Stomach (tissue), 9 donors: ENCODE results near the gene ADSS1. TPM values are rescaled to one million over a fixed set of nuclear protein-coding genes. Genes with fewer than 3 reads are reported as not detected.

Experiments
- DNase-seq, 2 donors: peaks; one replicate each; pipeline versions ENCODE4 v3.0.0 to v3.0.0-alpha.2; 2013 to 2019
- H3K27ac ChIP-seq, 5 donors: fragments of 200-600 bp in 4 of 5; sonication (generic) in 4 of 5; one replicate each; pipeline ENCODE4 v1.5.1; 2013 to 2019; ENCODE audit warnings: mild to moderate bottlenecking in 1 of 5, moderate library complexity in 1 of 5
- H3K27me3 ChIP-seq, 3 donors: fragments of 200-600 bp; sonication (generic); one replicate each; pipeline ENCODE4 v1.5.1; 2017 to 2019; ENCODE audit warnings: mixed run types in 1 of 3
- H3K36me3 ChIP-seq, 4 donors: fragments of 200-600 bp; sonication (generic); 1 replicate in 3 of 4; 2 replicates in 1 of 4; pipeline ENCODE4 v1.5.1; 2016 to 2019
- H3K4me1 ChIP-seq, 4 donors: fragments of 200-600 bp; sonication (generic); one replicate each; pipeline ENCODE4 v1.5.1; 2016 to 2019
- H3K4me3 ChIP-seq, 4 donors: fragments of 200-600 bp; sonication (generic) in 3 of 4; one replicate each; pipeline ENCODE4 v1.5.1; 2016 to 2019; ENCODE audit warnings: mild to moderate bottlenecking in 1 of 4
- H3K9me3 ChIP-seq, 4 donors: fragments of 200-600 bp; sonication (generic); one replicate each; pipeline ENCODE4 v1.5.1; 2016 to 2019
- CTCF ChIP-seq, 7 experiments: fragments of 450-650 bp in 4 of 7; fragments of 200-600 bp in 3 of 7; sonication (generic) in 3 of 7; IDR thresholded peaks; one replicate each; pipeline ENCODE4 v1.5.1; 2016 to 2019; ENCODE audit warnings: antibody characterized with exemption in 7 of 7, control low read depth in 2 of 7, mild to moderate bottlenecking in 1 of 7
- EP300 ChIP-seq: sonication (generic); formaldehyde crosslinking; IDR thresholded peaks from one replicate; pipeline ENCODE4 v1.6.1; 2017; ENCODE audit warnings: antibody characterized with exemption
- POLR2A ChIP-seq, 4 donors: fragments of 450-650 bp; IDR thresholded peaks; one replicate each; pipeline ENCODE4 v1.6.1; 2016; ENCODE audit warnings: antibody characterized with exemption in 4 of 4, control low read depth in 2 of 4, mild to moderate bottlenecking in 1 of 4, moderate library complexity in 1 of 4
- POLR2AphosphoS5 ChIP-seq, 3 donors: sonication (generic); formaldehyde crosslinking; IDR thresholded peaks; one replicate each; pipeline ENCODE4 v1.6.1; 2016; ENCODE audit warnings: antibody characterized with exemption in 3 of 3
- WGBS, 5 donors: extraction: QIAGEN DNeasy Blood & Tissue Kit in 3 of 5; methylation state at CpG; one replicate each; pipeline versions ENCODE4 v1.1.5 to v1.1.7; 2013 to 2018; 5-methylcytosine and 5-hydroxymethylcytosine counted together
- intact Hi-C: fragments of 100-400 bp; cut with DNase I; formaldehyde crosslinking; loops from one replicate; pipeline ENCODE4 v1.15.1; 2023; ENCODE audit warnings: low total_unique reads
- polyA plus RNA-seq, 3 donors: library from polyadenylated mRNA; stranded (reverse); fragments of 200-250 nt; gene quantifications; one replicate each; pipeline ENCODE4 v1.2.3, GENCODE V29; 2013
- total RNA-seq, 5 donors: library from RNA; depleted of rRNA; stranded (reverse); fragments of >200 nt; gene quantifications; one replicate each; pipeline versions ENCODE4 v1.1.0 to v1.2.3, GENCODE V29; 2014 to 2016
- donor health status: healthy with polysubstance abuse.
- donor health status: Bipolar disorder and iron deficiency.
- donor health status: healthy.

The ADSS1 gene
- total and polyA plus RNA-seq, 8 donors = 7.0 to 59.4 (median 12.3) TPM; not detected in 1

- TF ChIP-seq CTCF (IDR thresholded peaks at IDR 0.05) (no peak), POLR2A (IDR thresholded peaks at IDR 0.05) (no peak), EP300 (no peak), POLR2AphosphoS5 (IDR thresholded peaks at IDR 0.05) (no peak)
- H3K36me3 ChIP-seq = no peaks in the 10 kb centered on the region
- peaks cover 56 to 65% (median 62%) of the 10 kb centered on the region in 4 donors for H3K4me1 ChIP-seq
- intact Hi-C loops = no loop called here
- no peaks in the 10 kb centered on the region for H3K27me3 ChIP-seq
- no peak for DNase-seq
- no peak overlapping the region for H3K4me3 ChIP-seq
- WGBS, 5 donors = 95 to 100% (median 99%) methylated on average over 2 of the region's 2 CpGs
- H3K9me3 ChIP-seq = no peaks in the 10 kb centered on the region
- H3K27ac ChIP-seq = peak overlapping the region; percentile 90 to 96 (median 92)
Measured at GRCh38 chr14:104685998-104686610, 37.9 kb upstream of the ADSS1 start.

- H3K27ac ChIP-seq = peak overlapping the region; percentile 90 to 96 (median 92)
- H3K36me3 ChIP-seq = peaks cover 0 to under 1% (median 0%) of the 10 kb centered on the region in 4 donors
- no peaks in the 10 kb centered on the region for H3K27me3 ChIP-seq
- no peaks in the 10 kb centered on the region for H3K9me3 ChIP-seq
- DNase-seq = peak; percentile 65 to 75
- H3K4me1 ChIP-seq = peaks cover 54 to 65% (median 62%) of the 10 kb centered on the region in 4 donors
- 35 to 53% (median 49%) methylated on average over 17 to 20 of the region's 20 CpGs for WGBS, 5 donors
- TF ChIP-seq POLR2AphosphoS5 (IDR thresholded peaks at IDR 0.05) (peak in 2 of 3 donors; percentile 50 to 60), POLR2A (IDR thresholded peaks at IDR 0.05) (no peak)
- H3K4me3 ChIP-seq = no peak overlapping the region
- intact Hi-C loops = no loop called here
Measured at GRCh38 chr14:104686624-104687517, 37.2 kb upstream of the ADSS1 start.

GRCh38 chr14:104687601-104688504 is 36.2 kb upstream of the ADSS1 start:
- peak in 2 of 3 donors; percentile 71 to 90 for TF ChIP-seq POLR2AphosphoS5 (IDR thresholded peaks at IDR 0.05)
- TF ChIP-seq CTCF (IDR thresholded peaks at IDR 0.05) = no peak
- no peak for TF ChIP-seq EP300
- TF ChIP-seq POLR2A (IDR thresholded peaks at IDR 0.05) = peak in 1 of 4 donors; percentile 36
- Histone ChIP-seq H3K4me1 (peaks cover 54 to 65% (median 62%) of the 10 kb centered on the region in 4 donors), H3K9me3 (no peaks in the 10 kb centered on the region), H3K4me3 (peak overlapping the region in 3 of 4 donors; percentile 7 to 97 (median 65)), H3K27me3 (no peaks in the 10 kb centered on the region), H3K36me3 (peaks cover 0 to 10% (median 5%) of the 10 kb centered on the region in 4 donors), H3K27ac (peak overlapping the region; percentile 90 to 96 (median 92))
- intact Hi-C loops = no loop called here
- 24 to 39% (median 28%) methylated on average over 25 to 31 of the region's 31 CpGs for WGBS, 5 donors
- peak; percentile 94 to 96 for DNase-seq

GRCh38 chr14:104688505-104689108 is 35.4 kb upstream of the ADSS1 start:
- WGBS, 5 donors = 23 to 34% (median 24%) methylated on average over 12 to 24 of the region's 24 CpGs
- H3K4me1 ChIP-seq = peaks cover 61 to 70% (median 66%) of the 10 kb centered on the region in 4 donors

More at GRCh38 chr14:104688505-104689108, 35.4 kb upstream of the ADSS1 start:
- no peaks in the 10 kb centered on the region for H3K27me3 ChIP-seq
- no peaks in the 10 kb centered on the region for H3K9me3 ChIP-seq
- intact Hi-C loops = no loop called here
- TF ChIP-seq CTCF (IDR thresholded peaks at IDR 0.05) (no peak), POLR2AphosphoS5 (IDR thresholded peaks at IDR 0.05) (no peak), POLR2A (IDR thresholded peaks at IDR 0.05) (no peak)
- peak; percentile 59 to 80 for DNase-seq
- H3K27ac ChIP-seq = peak overlapping the region; percentile 90 to 96 (median 92)
- H3K4me3 ChIP-seq = peak overlapping the region; percentile 65 to 97 (median 94)
- H3K36me3 ChIP-seq = peaks cover 0 to 13% (median 7%) of the 10 kb centered on the region in 4 donors
